ENCODE measurements around the gene MED8. TPM values are rescaled to one million over a fixed set of nuclear protein-coding genes. Genes with fewer than 3 reads are reported as not detected.
A peak's percentile ranks its signal among the peaks of the same experiment; 100 is the strongest.

Gene MED8
- total and polyA plus RNA-seq, 2 of the 13 experiments (the other 11 are each of a cell fraction or from before 2014, with no cell fraction given), result 16.9 to 77.4 TPM

- TF ChIP-seq PAXIP1 (CRISPR knock-in tag; conservative IDR thresholded peaks at IDR 0.05), result no peak
- no peak for TF ChIP-seq ZNF546 (CRISPR knock-in tag; conservative IDR thresholded peaks at IDR 0.05)
- TF ChIP-seq ZNF713 (CRISPR knock-in tag; IDR thresholded peaks at IDR 0.05), result no peak
- TF ChIP-seq MLXIP (CRISPR knock-in tag; IDR thresholded peaks at IDR 0.05; ENCODE audit: borderline replicate concordance), result no peak
- TF ChIP-seq CEBPB (IDR thresholded peaks at IDR 0.05; ENCODE audit: borderline replicate concordance, low read depth, low read length), result no peak
Observed at GRCh38 chr1:43360616-43361015, 29.0 kb downstream of the MED8 start (continued).

GRCh38 chr1:43359696-43360095, 29.9 kb downstream of the MED8 start:
- Histone ChIP-seq H3K79me2 (ENCODE audit: insufficient read depth, low read length) (peaks cover 29% of the 10 kb centered on the region), H3K36me3 (replicated peaks in 1 of 2; ENCODE audit: control insufficient read depth in 1 of 2, insufficient read depth in 2 of 2, low read length in 2 of 2) (peaks cover 15 to 27% of the 10 kb centered on the region in 2 experiments), H3K4me1 (ENCODE audit: insufficient read depth, low read length) (peaks cover 65% of the 10 kb centered on the region), H3K27me3 (ENCODE audit: control insufficient read depth in 1 of 2, insufficient read depth in 2 of 2, low read length in 2 of 2) (no peaks in the 10 kb centered on the region; a peak in 1 of 5 replicates), H2AFZ (ENCODE audit: low read length) (no peak overlapping the region), H4K20me1 (ENCODE audit: insufficient read depth, low read length) (no peaks in the 10 kb centered on the region), H3K9me3 (ENCODE audit: low read length) (no peaks in the 10 kb centered on the region), H3K4me2 (ENCODE audit: low read depth, low read length) (peak overlapping the region; percentile 88), H3K27ac (ENCODE audit: extremely low read length, insufficient read depth, low read length) (peak overlapping the region; percentile 76), H3K9ac (ENCODE audit: insufficient read depth, low read depth, low read length) (peak overlapping the region; percentile 77), H3K4me3 (replicated peaks in 1 of 3; ENCODE audit: insufficient read depth in 1 of 3, low read depth in 2 of 3, low read length in 3 of 3) (peak overlapping the region; percentile 92 to 97 (median 97))
- no peak for TF ChIP-seq MIER2 (CRISPR knock-in tag; IDR thresholded peaks at IDR 0.05)
- TF ChIP-seq ZNF567 (CRISPR knock-in tag; IDR thresholded peaks at IDR 0.05; ENCODE audit: borderline replicate concordance), result no peak
- no peak for TF ChIP-seq JDP2 (CRISPR knock-in tag; IDR thresholded peaks at IDR 0.05; ENCODE audit: borderline replicate concordance)
- intact Hi-C loops (cut with micrococcal nuclease; ENCODE audit: unreplicated experiment) (no loop called here), in situ Hi-C loops (cut with HindIII; ENCODE audit: extremely low pct_ligation_motif_present, low pct_unique_long_range_greater_than_20kb) (no loop called here)
- POLR2A ChIA-PET, result no interaction called here
- WGBS (ENCODE audit: low lambda C conversion rate), result 39% methylated on average over 11 of the region's 11 CpGs
- ATAC-seq, result no peak
- no TSS peak for BruUV-seq (replicated peaks)
- CTCF ChIA-PET (ENCODE audit: low intra/inter-chr PET ratio, low total read pairs), result no interaction called here
- DNase-seq (ENCODE audit: low spot score), result no peak
- FAIRE-seq, result no peak

Data from HepG2 (cell line).